HepG2 (cell line): ENCODE results near the gene PCP4L1. TPM values are rescaled to one million over a fixed set of nuclear protein-coding genes. Genes with fewer than 3 reads are reported as not detected.

Experiments
- ATAC-seq: fragments of 200-7000 bp; cut with Tn5 transposase; 3 replicates; pipeline ENCODE4 v1.9.1; 2020; ENCODE audit warnings: mild to moderate bottlenecking, moderate library complexity
- BruUV-seq: library from RNA; stranded (reverse); fragments of 400-500 nt; replicated peaks from 2 replicates; lab custom pipeline; 2021; lab: Mats Ljungman, UMichigan
- CTCF ChIA-PET: fragments of 300-600 bp; formaldehyde crosslinking; extraction: SDS; loops from one replicate; lab custom pipeline; 2021; ENCODE audit warnings: low total read pairs, inconsistent platforms, low intra/inter-chr PET ratio; lab: Yijun Ruan, JAX
- POLR2A ChIA-PET: fragments of 350-600 bp; sonication (Branson Sonifier 250); formaldehyde crosslinking; loops from one replicate; lab custom pipeline; 2020; ENCODE audit warnings: antibody characterized with exemption, inconsistent platforms; lab: Yijun Ruan, JAX
- DNase-seq: peaks from one replicate; pipeline ENCODE4 v3.0.0-alpha.2; 2015; ENCODE audit warnings: low spot score
- FAIRE-seq: peaks from 3 replicates; lab custom pipeline; 2011; peaks lifted over from hg19 to GRCh38; lab: Jason Lieb, UNC
- H2AFZ ChIP-seq: one replicate; pipeline ENCODE4 v1.6.1; 2011; ENCODE audit warnings: low read length, inconsistent platforms
- H3K27ac ChIP-seq: fragments of 300-600 bp; 3 replicates; pipeline ENCODE4 v1.8.0; 2011; ENCODE audit warnings: mixed run types, mild to moderate bottlenecking, mixed read lengths, low read length, inconsistent platforms; ENCODE audit not compliant: insufficient read depth; ENCODE audit errors: extremely low read length
- H3K27me3 ChIP-seq, 2 experiments: fragments of 200-600 bp in 1 of 2; 2 replicates in 1 of 2; 3 replicates in 1 of 2; pipeline versions ENCODE4 v1.6.0 to v1.8.0; 2011; ENCODE audit warnings: low read length in 2 of 2, mild to moderate bottlenecking in 2 of 2, moderate library complexity in 2 of 2, inconsistent platforms in 1 of 2; ENCODE audit not compliant: insufficient read depth in 2 of 2, control insufficient read depth in 1 of 2
- H3K36me3 ChIP-seq, 2 experiments: fragments of 200-600 bp in 1 of 2; replicated peaks in 1 of 2; 2 replicates in 1 of 2; 3 replicates in 1 of 2; pipeline versions ENCODE4 v1.5.1 to v1.8.0; 2011; ENCODE audit warnings: low read length in 2 of 2, inconsistent platforms in 1 of 2; ENCODE audit not compliant: insufficient read depth in 2 of 2, control insufficient read depth in 1 of 2
- H3K4me1 ChIP-seq: 2 replicates; pipeline ENCODE4 v1.5.1; 2012; ENCODE audit warnings: low read length, inconsistent platforms; ENCODE audit not compliant: insufficient read depth
- H3K4me2 ChIP-seq: 2 replicates; pipeline ENCODE4 v1.6.0; 2011; ENCODE audit warnings: low read depth, low read length, inconsistent platforms
- H3K4me3 ChIP-seq, 3 experiments: fragments of 200-600 bp in 1 of 3; sonication (generic), shearing (Covaris generic) in 1 of 3; replicated peaks in 1 of 3; 2 replicates each; pipeline ENCODE4 v1.5.1; 2011 to 2016; ENCODE audit warnings: low read length in 3 of 3, inconsistent platforms in 2 of 3, low read depth in 2 of 3, mild to moderate bottlenecking in 2 of 3, control low read depth in 1 of 3, mixed read lengths in 1 of 3; ENCODE audit not compliant: insufficient read depth in 1 of 3
- H3K79me2 ChIP-seq: one replicate; pipeline ENCODE4 v1.6.1; 2011; ENCODE audit warnings: low read length, inconsistent platforms; ENCODE audit not compliant: insufficient read depth
- H3K9ac ChIP-seq: 2 replicates; pipeline ENCODE4 v1.6.0; 2011; ENCODE audit warnings: mild to moderate bottlenecking, low read depth, low read length, inconsistent platforms; ENCODE audit not compliant: insufficient read depth
- H3K9me3 ChIP-seq: 2 replicates; pipeline ENCODE4 v1.5.1; 2012; ENCODE audit warnings: mild to moderate bottlenecking, low read length
- H4K20me1 ChIP-seq: 2 replicates; pipeline ENCODE4 v1.6.0; 2011; ENCODE audit warnings: inconsistent platforms, mild to moderate bottlenecking, low read length, moderate library complexity; ENCODE audit not compliant: insufficient read depth
- DNMT3B ChIP-seq: conservative IDR thresholded peaks from 2 replicates; pipeline ENCODE4 v1.6.1; 2016; ENCODE audit warnings: missing biosample characterization, control low read depth
- GABPB1 ChIP-seq: IDR thresholded peaks from 2 replicates; pipeline ENCODE4 v1.6.1; 2016; ENCODE audit warnings: mild to moderate bottlenecking, missing genetic modification reagents, moderate library complexity, missing compliant biosample characterization
- NR2F2 ChIP-seq: IDR thresholded peaks from 2 replicates; pipeline ENCODE4 v1.6.1; 2012; ENCODE audit warnings: low read depth, inconsistent platforms, borderline replicate concordance
- PITX1 ChIP-seq: sonication (generic); formaldehyde crosslinking; IDR thresholded peaks from 2 replicates; pipeline ENCODE4 v1.5.1; 2020; ENCODE audit warnings: mild to moderate bottlenecking, missing genetic modification reagents
- POLR2AphosphoS5 ChIP-seq: IDR thresholded peaks from 2 replicates; pipeline ENCODE4 v1.6.1; 2012; ENCODE audit warnings: low read depth, low read length
- PRPF4 ChIP-seq: fragments of 200-400 bp; formaldehyde crosslinking; IDR thresholded peaks from 2 replicates; pipeline ENCODE4 v1.6.1; 2016; ENCODE audit warnings: low read length, low read depth; ENCODE audit not compliant: poor library complexity, severe bottlenecking
- SKI ChIP-seq: fragments of 450-650 bp; IDR thresholded peaks from one replicate; pipeline ENCODE4 v1.6.1; 2018; ENCODE audit warnings: mild to moderate bottlenecking; ENCODE audit not compliant: partially characterized antibody
- STAT5B ChIP-seq: sonication (generic); formaldehyde crosslinking; IDR thresholded peaks from 2 replicates; pipeline ENCODE4 v1.4.0; 2020; ENCODE audit warnings: missing genetic modification reagents
- ZBTB8A ChIP-seq: sonication (generic); formaldehyde crosslinking; IDR thresholded peaks from 2 replicates; pipeline ENCODE4 v1.4.0; 2020; ENCODE audit warnings: mild to moderate bottlenecking, low read depth, missing genetic modification reagents, borderline replicate concordance
- ZNF256 ChIP-seq: sonication (generic); formaldehyde crosslinking; conservative IDR thresholded peaks from 2 replicates; pipeline ENCODE4 v1.4.0; 2020; ENCODE audit warnings: missing genetic modification reagents
- ZNF468 ChIP-seq: sonication (generic); formaldehyde crosslinking; IDR thresholded peaks from 2 replicates; pipeline ENCODE4 v1.8.0; 2022; ENCODE audit warnings: mild to moderate bottlenecking, moderate library complexity, missing genetic modification reagents
- ZNF570 ChIP-seq: sonication (generic); formaldehyde crosslinking; IDR thresholded peaks from 2 replicates; pipeline ENCODE4 v1.4.0; 2020; ENCODE audit warnings: mild to moderate bottlenecking, missing genetic modification reagents, borderline replicate concordance
- ZNF670 ChIP-seq: sonication (generic); formaldehyde crosslinking; IDR thresholded peaks from 2 replicates; pipeline ENCODE4 v1.8.0; 2022; ENCODE audit warnings: mild to moderate bottlenecking, missing genetic modification reagents, borderline replicate concordance
- ZNF878 ChIP-seq: sonication (generic); formaldehyde crosslinking; IDR thresholded peaks from 2 replicates; pipeline ENCODE4 v1.8.1; 2023; ENCODE audit warnings: mild to moderate bottlenecking, missing genetic modification reagents, moderate library complexity
- WGBS: methylation state at CpG from one replicate; pipeline ENCODE4 v1.1.6; 2017; ENCODE audit warnings: low lambda C conversion rate; 5-methylcytosine and 5-hydroxymethylcytosine counted together
- in situ Hi-C: cut with HindIII; loops from 2 replicates; pipeline ENCODE4 v1.10.0; 2017; ENCODE audit warnings: low pct_unique_long_range_greater_than_20kb; ENCODE audit not compliant: extremely low pct_ligation_motif_present
- intact Hi-C: fragments of 100-400 bp; cut with micrococcal nuclease; formaldehyde crosslinking; loops from one replicate; pipeline ENCODE4 v1.10.0; 2022; ENCODE audit not compliant: unreplicated experiment
- polyA plus RNA-seq, 8 experiments: library from polyadenylated mRNA; depleted of rRNA in 3 of 8; stranded (reverse) in 7 of 8; unstranded in 1 of 8; fragments of >200 nt; fragmentation: Illumina TruSeq in 4 of 8; extraction: Trizol in 4 of 8; gene quantifications; 2 replicates each; pipeline versions ENCODE4 v1.2.1 to v1.2.3, GENCODE V29; 2011 to 2016; ENCODE audit warnings: low read depth in 4 of 8, missing spikeins in 1 of 8, mixed read lengths in 1 of 8; ENCODE audit not compliant: insufficient read depth in 1 of 8
- total RNA-seq, 5 experiments: library from RNA; depleted of rRNA; stranded (reverse); fragments of >200 nt; fragmentation: Illumina TruSeq; extraction: Trizol; gene quantifications; 2 replicates each; pipeline ENCODE4 v1.2.3, GENCODE V29; 2016; ENCODE audit warnings: low read depth in 1 of 5
- TF ChIP-seq, protein P1 (sequence below): sonication (generic); formaldehyde crosslinking; IDR thresholded peaks from 2 replicates; pipeline ENCODE4 v1.5.1; 2020; ENCODE audit warnings: missing genetic modification reagents, mild to moderate bottlenecking, borderline replicate concordance
- TF ChIP-seq, protein P2 (sequence below): sonication (generic); formaldehyde crosslinking; IDR thresholded peaks from 2 replicates; pipeline ENCODE4 v1.8.0; 2022; ENCODE audit warnings: mild to moderate bottlenecking, missing genetic modification reagents, moderate library complexity
- TF ChIP-seq, protein P3 (sequence below): sonication (generic); formaldehyde crosslinking; conservative IDR thresholded peaks from 2 replicates; pipeline ENCODE4 v1.4.0; 2020; ENCODE audit warnings: mild to moderate bottlenecking, missing genetic modification reagents, moderate library complexity
- TF ChIP-seq, protein P4 (sequence below): IDR thresholded peaks from 2 replicates; pipeline ENCODE4 v1.6.1; 2016; ENCODE audit warnings: missing compliant biosample characterization, missing genetic modification reagents, borderline replicate concordance

The PCP4L1 gene
- total and polyA plus RNA-seq, 2 of the 13 experiments (the other 11 are each of a cell fraction or from before 2014, with no cell fraction given): 0.28 TPM; not detected in 1

DNA sequence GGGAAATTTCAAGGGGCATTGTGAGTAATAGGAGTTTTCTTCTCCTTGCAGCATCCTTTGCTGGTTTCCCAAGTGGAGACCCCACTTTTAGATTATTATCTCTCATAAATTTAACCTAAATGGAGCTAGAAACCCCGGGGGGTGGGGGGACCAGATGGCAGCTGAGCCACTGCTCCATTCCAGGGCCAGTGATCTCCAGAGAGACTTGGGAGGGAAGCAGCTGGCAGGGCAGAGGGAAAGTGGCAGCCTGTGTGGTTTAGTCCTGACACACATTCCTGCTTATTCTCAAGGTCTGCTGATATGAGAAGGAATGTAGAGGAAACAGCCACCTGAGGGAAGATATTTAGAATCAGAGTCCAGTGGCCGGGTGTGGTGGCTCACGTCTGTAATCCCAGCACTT, 16.3 kb downstream of the PCP4L1 start:
- WGBS: 14% methylated on average over 3 of the region's 3 CpGs
- intact Hi-C loops (no loop called here), in situ Hi-C loops (no loop called here)
- CTCF ChIA-PET: no interaction called here
- Histone ChIP-seq H3K4me2 (no peak overlapping the region), H3K79me2 (no peaks in the 10 kb centered on the region), H4K20me1 (no peaks in the 10 kb centered on the region), H2AFZ (no peak overlapping the region), H3K27ac (no peak overlapping the region), H3K36me3 (no peaks in the 10 kb centered on the region), H3K9ac (no peak overlapping the region), H3K9me3 (no peaks in the 10 kb centered on the region), H3K4me1 (no peaks in the 10 kb centered on the region), H3K4me3 (no peak overlapping the region), H3K27me3 (no peaks in the 10 kb centered on the region)
- DNase-seq (no peak), FAIRE-seq (no peak), ATAC-seq (no peak; the same call in 2 of the 3 replicates)
- TF ChIP-seq ZNF670 (CRISPR knock-in tag) (no peak), ZNF878 (CRISPR knock-in tag) (no peak), STAT5B (CRISPR knock-in tag) (no peak), PRPF4 (no peak), GABPB1 (no peak), ZNF468 (CRISPR knock-in tag) (no peak), POLR2AphosphoS5 (no peak), ZNF570 (CRISPR knock-in tag) (no peak), NR2F2 (no peak), DNMT3B (CRISPR knock-in tag) (no peak), ZBTB8A (no peak), ZNF256 (CRISPR knock-in tag) (no peak), SKI (no peak), PITX1 (CRISPR knock-in tag) (no peak)
- TF ChIP-seq, protein P1, sequence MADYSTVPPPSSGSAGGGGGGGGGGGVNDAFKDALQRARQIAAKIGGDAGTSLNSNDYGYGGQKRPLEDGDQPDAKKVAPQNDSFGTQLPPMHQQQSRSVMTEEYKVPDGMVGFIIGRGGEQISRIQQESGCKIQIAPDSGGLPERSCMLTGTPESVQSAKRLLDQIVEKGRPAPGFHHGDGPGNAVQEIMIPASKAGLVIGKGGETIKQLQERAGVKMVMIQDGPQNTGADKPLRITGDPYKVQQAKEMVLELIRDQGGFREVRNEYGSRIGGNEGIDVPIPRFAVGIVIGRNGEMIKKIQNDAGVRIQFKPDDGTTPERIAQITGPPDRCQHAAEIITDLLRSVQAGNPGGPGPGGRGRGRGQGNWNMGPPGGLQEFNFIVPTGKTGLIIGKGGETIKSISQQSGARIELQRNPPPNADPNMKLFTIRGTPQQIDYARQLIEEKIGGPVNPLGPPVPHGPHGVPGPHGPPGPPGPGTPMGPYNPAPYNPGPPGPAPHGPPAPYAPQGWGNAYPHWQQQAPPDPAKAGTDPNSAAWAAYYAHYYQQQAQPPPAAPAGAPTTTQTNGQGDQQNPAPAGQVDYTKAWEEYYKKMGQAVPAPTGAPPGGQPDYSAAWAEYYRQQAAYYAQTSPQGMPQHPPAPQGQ (CRISPR knock-in tag): no peak
- TF ChIP-seq, protein P2, sequence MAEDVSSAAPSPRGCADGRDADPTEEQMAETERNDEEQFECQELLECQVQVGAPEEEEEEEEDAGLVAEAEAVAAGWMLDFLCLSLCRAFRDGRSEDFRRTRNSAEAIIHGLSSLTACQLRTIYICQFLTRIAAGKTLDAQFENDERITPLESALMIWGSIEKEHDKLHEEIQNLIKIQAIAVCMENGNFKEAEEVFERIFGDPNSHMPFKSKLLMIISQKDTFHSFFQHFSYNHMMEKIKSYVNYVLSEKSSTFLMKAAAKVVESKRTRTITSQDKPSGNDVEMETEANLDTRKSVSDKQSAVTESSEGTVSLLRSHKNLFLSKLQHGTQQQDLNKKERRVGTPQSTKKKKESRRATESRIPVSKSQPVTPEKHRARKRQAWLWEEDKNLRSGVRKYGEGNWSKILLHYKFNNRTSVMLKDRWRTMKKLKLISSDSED: no peak
- TF ChIP-seq, protein P3, sequence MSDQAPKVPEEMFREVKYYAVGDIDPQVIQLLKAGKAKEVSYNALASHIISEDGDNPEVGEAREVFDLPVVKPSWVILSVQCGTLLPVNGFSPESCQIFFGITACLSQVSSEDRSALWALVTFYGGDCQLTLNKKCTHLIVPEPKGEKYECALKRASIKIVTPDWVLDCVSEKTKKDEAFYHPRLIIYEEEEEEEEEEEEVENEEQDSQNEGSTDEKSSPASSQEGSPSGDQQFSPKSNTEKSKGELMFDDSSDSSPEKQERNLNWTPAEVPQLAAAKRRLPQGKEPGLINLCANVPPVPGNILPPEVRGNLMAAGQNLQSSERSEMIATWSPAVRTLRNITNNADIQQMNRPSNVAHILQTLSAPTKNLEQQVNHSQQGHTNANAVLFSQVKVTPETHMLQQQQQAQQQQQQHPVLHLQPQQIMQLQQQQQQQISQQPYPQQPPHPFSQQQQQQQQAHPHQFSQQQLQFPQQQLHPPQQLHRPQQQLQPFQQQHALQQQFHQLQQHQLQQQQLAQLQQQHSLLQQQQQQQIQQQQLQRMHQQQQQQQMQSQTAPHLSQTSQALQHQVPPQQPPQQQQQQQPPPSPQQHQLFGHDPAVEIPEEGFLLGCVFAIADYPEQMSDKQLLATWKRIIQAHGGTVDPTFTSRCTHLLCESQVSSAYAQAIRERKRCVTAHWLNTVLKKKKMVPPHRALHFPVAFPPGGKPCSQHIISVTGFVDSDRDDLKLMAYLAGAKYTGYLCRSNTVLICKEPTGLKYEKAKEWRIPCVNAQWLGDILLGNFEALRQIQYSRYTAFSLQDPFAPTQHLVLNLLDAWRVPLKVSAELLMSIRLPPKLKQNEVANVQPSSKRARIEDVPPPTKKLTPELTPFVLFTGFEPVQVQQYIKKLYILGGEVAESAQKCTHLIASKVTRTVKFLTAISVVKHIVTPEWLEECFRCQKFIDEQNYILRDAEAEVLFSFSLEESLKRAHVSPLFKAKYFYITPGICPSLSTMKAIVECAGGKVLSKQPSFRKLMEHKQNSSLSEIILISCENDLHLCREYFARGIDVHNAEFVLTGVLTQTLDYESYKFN (CRISPR knock-in tag): no peak
- TF ChIP-seq, protein P4, sequence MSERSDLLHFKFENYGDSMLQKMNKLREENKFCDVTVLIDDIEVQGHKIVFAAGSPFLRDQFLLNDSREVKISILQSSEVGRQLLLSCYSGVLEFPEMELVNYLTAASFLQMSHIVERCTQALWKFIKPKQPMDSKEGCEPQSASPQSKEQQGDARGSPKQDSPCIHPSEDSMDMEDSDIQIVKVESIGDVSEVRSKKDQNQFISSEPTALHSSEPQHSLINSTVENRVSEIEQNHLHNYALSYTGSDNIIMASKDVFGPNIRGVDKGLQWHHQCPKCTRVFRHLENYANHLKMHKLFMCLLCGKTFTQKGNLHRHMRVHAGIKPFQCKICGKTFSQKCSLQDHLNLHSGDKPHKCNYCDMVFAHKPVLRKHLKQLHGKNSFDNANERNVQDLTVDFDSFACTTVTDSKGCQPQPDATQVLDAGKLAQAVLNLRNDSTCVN (CRISPR knock-in tag): no peak
- no TSS peak for BruUV-seq
- POLR2A ChIA-PET: no interaction called here
